ENCODE data around the gene CARNS1.

DNA sequence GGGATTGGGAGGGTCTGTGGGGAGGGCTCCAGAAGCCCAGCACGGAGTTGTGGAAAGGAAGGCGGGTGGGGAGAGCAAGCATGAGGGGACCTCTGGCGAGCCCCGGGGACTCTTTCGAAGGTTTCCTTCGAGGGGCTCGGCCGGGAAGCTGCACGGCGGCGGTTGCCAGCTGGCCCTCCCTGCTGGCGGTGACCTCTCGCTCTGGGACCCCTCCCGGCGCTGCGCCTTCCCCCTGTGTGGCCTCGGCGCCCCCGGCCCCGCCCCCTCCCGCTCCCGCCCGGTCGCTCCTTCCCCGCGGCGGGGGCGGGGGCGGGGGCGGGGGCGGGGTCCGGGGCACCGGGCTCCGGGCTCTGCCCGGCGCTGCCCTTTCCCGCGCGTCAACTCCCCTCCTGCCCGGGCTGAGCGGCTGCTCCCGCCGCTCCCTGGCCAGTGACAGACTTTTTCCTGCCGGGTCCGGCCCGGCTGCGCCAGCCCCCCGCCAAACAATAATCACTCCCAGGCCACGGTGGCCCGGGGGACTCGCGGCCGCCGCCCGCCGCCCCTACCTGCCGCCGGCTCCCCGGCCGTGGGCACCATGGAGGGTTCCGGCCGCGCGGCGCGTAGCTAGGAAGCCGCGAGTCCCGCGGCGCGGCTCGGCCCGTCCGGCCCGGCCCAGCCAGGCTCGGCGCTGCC lies 43.0 kb upstream of the CARNS1 start:
- no peak for TF ChIP-seq POLR2A (IDR thresholded peaks at IDR 0.05)
- TF ChIP-seq, protein P1, sequence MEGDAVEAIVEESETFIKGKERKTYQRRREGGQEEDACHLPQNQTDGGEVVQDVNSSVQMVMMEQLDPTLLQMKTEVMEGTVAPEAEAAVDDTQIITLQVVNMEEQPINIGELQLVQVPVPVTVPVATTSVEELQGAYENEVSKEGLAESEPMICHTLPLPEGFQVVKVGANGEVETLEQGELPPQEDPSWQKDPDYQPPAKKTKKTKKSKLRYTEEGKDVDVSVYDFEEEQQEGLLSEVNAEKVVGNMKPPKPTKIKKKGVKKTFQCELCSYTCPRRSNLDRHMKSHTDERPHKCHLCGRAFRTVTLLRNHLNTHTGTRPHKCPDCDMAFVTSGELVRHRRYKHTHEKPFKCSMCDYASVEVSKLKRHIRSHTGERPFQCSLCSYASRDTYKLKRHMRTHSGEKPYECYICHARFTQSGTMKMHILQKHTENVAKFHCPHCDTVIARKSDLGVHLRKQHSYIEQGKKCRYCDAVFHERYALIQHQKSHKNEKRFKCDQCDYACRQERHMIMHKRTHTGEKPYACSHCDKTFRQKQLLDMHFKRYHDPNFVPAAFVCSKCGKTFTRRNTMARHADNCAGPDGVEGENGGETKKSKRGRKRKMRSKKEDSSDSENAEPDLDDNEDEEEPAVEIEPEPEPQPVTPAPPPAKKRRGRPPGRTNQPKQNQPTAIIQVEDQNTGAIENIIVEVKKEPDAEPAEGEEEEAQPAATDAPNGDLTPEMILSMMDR (IDR thresholded peaks at IDR 0.05) = no peak

Measured in breast epithelium (tissue), 3 donors.